GM23248 (cell line): ENCODE data around the gene THRA. TPM values are rescaled to one million over a fixed set of nuclear protein-coding genes. Genes with fewer than 3 reads are reported as not detected.

Source experiments
- DNase-seq: peaks from one replicate; pipeline ENCODE4 v3.0.0-alpha.2; 2015
- H2AFZ ChIP-seq: fragments of 200-600 bp; sonication (generic); 2 replicates; pipeline ENCODE4 v1.6.1; 2016; ENCODE audit warnings: antibody characterized with exemption
- H3F3A ChIP-seq: fragments of 200-600 bp; sonication (generic); 2 replicates; pipeline ENCODE4 v1.6.1; 2016; ENCODE audit warnings: mild to moderate bottlenecking, antibody characterized with exemption, mixed run types; ENCODE audit not compliant: insufficient read depth
- H3K27ac ChIP-seq: fragments of 200-600 bp; sonication (generic); 2 replicates; pipeline ENCODE4 v1.5.1; 2016; ENCODE audit warnings: mild to moderate bottlenecking
- H3K27me3 ChIP-seq: fragments of 200-600 bp; sonication (generic); replicated peaks from 2 replicates; pipeline ENCODE4 v1.6.1; 2016; ENCODE audit warnings: mild to moderate bottlenecking; ENCODE audit not compliant: insufficient read depth
- H3K36me3 ChIP-seq: fragments of 200-600 bp; sonication (generic); 2 replicates; pipeline ENCODE4 v1.6.1; 2016; ENCODE audit warnings: low read depth, mild to moderate bottlenecking
- H3K4me1 ChIP-seq: fragments of 200-600 bp; sonication (generic); 2 replicates; pipeline ENCODE4 v1.6.1; 2016; ENCODE audit warnings: mild to moderate bottlenecking; ENCODE audit not compliant: insufficient read depth
- H3K4me2 ChIP-seq: fragments of 200-600 bp; sonication (generic); one replicate; pipeline ENCODE4 v1.6.1; 2016; ENCODE audit warnings: mild to moderate bottlenecking; ENCODE audit not compliant: unreplicated experiment
- H3K4me3 ChIP-seq: fragments of 200-600 bp; sonication (generic); 2 replicates; pipeline ENCODE4 v1.5.1; 2016; ENCODE audit warnings: mild to moderate bottlenecking
- H3K79me2 ChIP-seq: fragments of 200-600 bp; sonication (generic); 2 replicates; pipeline ENCODE4 v1.6.1; 2016; ENCODE audit warnings: mild to moderate bottlenecking; ENCODE audit not compliant: insufficient read depth
- H3K9ac ChIP-seq: fragments of 200-600 bp; sonication (generic); 2 replicates; pipeline ENCODE4 v1.6.1; 2016; ENCODE audit warnings: mild to moderate bottlenecking
- H3K9me2 ChIP-seq: fragments of 200-600 bp; sonication (generic); 2 replicates; pipeline ENCODE4 v1.6.1; 2016; ENCODE audit warnings: mixed run types, mild to moderate bottlenecking, moderate library complexity; ENCODE audit not compliant: insufficient read depth
- H3K9me3 ChIP-seq: fragments of 200-600 bp; sonication (generic); one replicate; pipeline ENCODE4 v1.6.1; 2017; ENCODE audit warnings: low read depth
- H4K20me1 ChIP-seq: fragments of 200-600 bp; sonication (generic); 2 replicates; pipeline ENCODE4 v1.6.0; 2016; ENCODE audit not compliant: insufficient read depth
- EZH2 ChIP-seq: fragments of 200-600 bp; sonication (generic); IDR thresholded peaks from 2 replicates; pipeline ENCODE4 v1.6.1; 2018; ENCODE audit warnings: antibody characterized with exemption, mild to moderate bottlenecking; ENCODE audit not compliant: insufficient read depth, poor library complexity, severe bottlenecking
- EZH2phosphoT487 ChIP-seq: fragments of 200-600 bp; sonication (generic); IDR thresholded peaks from 2 replicates; pipeline ENCODE4 v1.6.1; 2018; ENCODE audit warnings: antibody characterized with exemption, moderate library complexity, mild to moderate bottlenecking, low read depth; ENCODE audit not compliant: insufficient read depth
- WGBS, 2 experiments: methylation state at CpG; one replicate each; pipeline ENCODE4 v1.1.6; 2015 to 2017; ENCODE audit warnings: low lambda C conversion rate in 2 of 2, low coverage in 1 of 2; ENCODE audit errors: missing lambda C conversion rate in 2 of 2; 5-methylcytosine and 5-hydroxymethylcytosine counted together
- in situ Hi-C: fragments of 300-500 bp; cut with MboI; formaldehyde crosslinking; loops from 2 replicates; pipeline ENCODE4 v1.15.0; 2020
- polyA plus RNA-seq: library from polyadenylated mRNA; unstranded; fragments of >200 nt; fragmentation: Nextera tagmentation; extraction: Ambion mirVana; gene quantifications from 2 replicates; pipeline ENCODE4 v1.2.1, GENCODE V29; 2016
- total RNA-seq: library from RNA; depleted of rRNA; stranded (reverse); fragments of >200 nt; shearing (Covaris generic); gene quantifications from 2 replicates; pipeline ENCODE4 v1.2.3, GENCODE V29; 2014

The THRA gene
- total and polyA plus RNA-seq, 2 experiments from 2014 or later, result 15.8 to 33.3 TPM

GRCh38 chr17:40071313-40072039 is 8.7 kb downstream of the THRA start:
- no peaks in the 10 kb centered on the region for H3K9me3 ChIP-seq
- peak overlapping the region; percentile 7 for H3K4me2 ChIP-seq
- H3K9me2 ChIP-seq, result no peaks in the 10 kb centered on the region
- peaks cover 50% of the 10 kb centered on the region for H3K4me1 ChIP-seq
- no peak overlapping the region for H3K27ac ChIP-seq
- TF ChIP-seq EZH2 (no peak), EZH2phosphoT487 (no peak)
- H3K4me3 ChIP-seq, result no peak overlapping the region
- H3K79me2 ChIP-seq, result peaks cover 50% of the 10 kb centered on the region
- no peaks in the 10 kb centered on the region for H4K20me1 ChIP-seq
- in situ Hi-C loops, result no loop called here
- peaks cover 22% of the 10 kb centered on the region for H3F3A ChIP-seq
- H3K9ac ChIP-seq, result no peak overlapping the region
- peak; percentile 44 for DNase-seq
- H2AFZ ChIP-seq, result no peak overlapping the region
- WGBS, 2 experiments, result 40 to 45% methylated on average over 14 to 16 of the region's 16 CpGs
- H3K36me3 ChIP-seq, result no peaks in the 10 kb centered on the region
- H3K27me3 ChIP-seq, result no peaks in the 10 kb centered on the region

DNA sequence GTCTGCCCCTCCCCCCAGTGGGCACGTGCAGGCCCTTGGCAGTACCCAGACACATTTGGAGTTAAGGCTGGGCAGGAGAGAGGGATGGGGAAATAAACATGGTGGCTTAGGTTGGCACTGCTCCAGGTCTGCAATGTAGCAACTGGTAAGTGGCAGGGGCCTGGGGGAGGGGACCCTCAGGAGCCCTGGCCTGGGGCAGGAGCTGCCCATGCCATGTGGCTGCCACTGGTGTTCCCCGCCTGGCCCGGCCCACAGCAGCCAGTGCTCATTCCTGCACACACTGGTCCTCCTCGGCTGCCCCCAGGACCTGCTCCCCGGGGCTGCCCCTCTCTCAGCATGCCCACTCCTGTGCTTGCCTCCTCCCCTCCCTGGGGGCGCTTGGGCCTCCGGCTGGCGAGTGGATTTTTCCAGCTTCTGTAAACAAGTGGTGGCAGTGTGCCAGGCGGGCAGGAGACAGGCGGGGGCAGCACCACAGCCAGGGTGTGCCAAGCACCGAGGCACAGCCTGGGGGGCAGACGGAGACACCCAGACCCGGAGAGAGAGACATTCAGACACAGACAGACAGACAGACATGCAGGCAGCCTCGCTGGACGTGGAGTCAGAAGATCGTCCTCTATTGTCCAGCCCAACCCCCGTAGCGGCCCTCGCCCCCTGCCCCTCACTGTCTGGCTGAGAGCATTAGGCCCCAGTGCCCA is 9.4 kb downstream of the THRA start:
- in situ Hi-C loops, result no loop called here
- DNase-seq, result peak; percentile 51
- peak overlapping the region; percentile 26 for H3K4me2 ChIP-seq

DNA sequence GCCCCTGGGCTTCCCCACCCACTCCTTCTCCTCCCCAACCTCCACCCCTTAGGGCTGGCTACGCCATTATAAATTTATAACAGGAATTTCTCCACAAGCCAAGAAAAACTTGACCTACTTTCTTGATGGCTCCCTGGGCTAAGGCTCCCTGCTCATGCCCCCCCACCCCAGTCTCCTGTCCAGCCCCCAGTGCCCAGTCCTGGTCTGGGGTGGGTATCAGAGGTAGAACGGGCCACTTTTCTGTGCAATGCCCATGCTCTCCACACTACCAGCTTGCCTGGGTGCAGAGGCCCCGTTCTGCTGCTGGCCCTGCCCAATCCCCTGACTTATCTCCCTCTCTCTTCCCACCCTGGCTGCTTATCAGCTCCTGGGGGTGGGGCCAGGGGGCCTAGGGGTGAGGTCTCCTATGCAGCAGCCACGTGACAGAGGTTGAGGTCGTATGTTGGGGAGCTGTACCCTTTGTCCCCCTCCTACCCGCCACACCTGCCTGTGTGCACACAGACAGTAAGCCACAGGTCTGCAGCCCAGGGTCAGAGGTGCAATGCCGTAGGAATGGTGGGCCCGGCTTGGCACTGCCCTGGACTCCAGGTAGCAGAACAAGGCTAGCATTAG is 10.1 kb downstream of the THRA start:
- in situ Hi-C loops, result no loop called here
- H3K27ac ChIP-seq, result no peak overlapping the region
- peaks cover 50% of the 10 kb centered on the region for H3K4me1 ChIP-seq
- TF ChIP-seq EZH2 (no peak), EZH2phosphoT487 (no peak)
- no peaks in the 10 kb centered on the region for H3K36me3 ChIP-seq
- no peak overlapping the region for H3K9ac ChIP-seq
- H2AFZ ChIP-seq, result no peak overlapping the region
- peaks cover 15% of the 10 kb centered on the region for H3F3A ChIP-seq
- peaks cover 49% of the 10 kb centered on the region for H3K79me2 ChIP-seq
- DNase-seq, result peak; percentile 15
- peak overlapping the region; percentile 26 for H3K4me2 ChIP-seq
- no peak overlapping the region for H3K4me3 ChIP-seq
- no peaks in the 10 kb centered on the region for H3K9me2 ChIP-seq
- no peaks in the 10 kb centered on the region for H4K20me1 ChIP-seq
- H3K27me3 ChIP-seq, result no peaks in the 10 kb centered on the region
- no peaks in the 10 kb centered on the region for H3K9me3 ChIP-seq
- WGBS, 2 experiments, result 65 to 67% methylated on average over 6 to 8 of the region's 8 CpGs

More for the DNA sequence above, 9.4 kb downstream of the THRA start:
- H2AFZ ChIP-seq, result no peak overlapping the region
- no peaks in the 10 kb centered on the region for H3K27me3 ChIP-seq
- H3K36me3 ChIP-seq, result no peaks in the 10 kb centered on the region
- no peak for TF ChIP-seq EZH2phosphoT487
- no peak for TF ChIP-seq EZH2
- H3F3A ChIP-seq, result peaks cover 21% of the 10 kb centered on the region
- H4K20me1 ChIP-seq, result no peaks in the 10 kb centered on the region
- no peaks in the 10 kb centered on the region for H3K9me2 ChIP-seq
- H3K27ac ChIP-seq, result no peak overlapping the region
- H3K9me3 ChIP-seq, result no peaks in the 10 kb centered on the region
- H3K4me1 ChIP-seq, result peaks cover 50% of the 10 kb centered on the region
- peaks cover 50% of the 10 kb centered on the region for H3K79me2 ChIP-seq
- 24 to 30% methylated on average over 13 to 19 of the region's 19 CpGs for WGBS, 2 experiments
- H3K4me3 ChIP-seq, result no peak overlapping the region
- H3K9ac ChIP-seq, result no peak overlapping the region

GRCh38 chr17:40073454-40074174 is 10.8 kb downstream of the THRA start:
- no peak for DNase-seq
- H3F3A ChIP-seq, result 0 out of 2 replicates have a peak, but pooled peaks cover 7% of the 10 kb centered on the region
- H3K9me3 ChIP-seq, result no peaks in the 10 kb centered on the region
- TF ChIP-seq EZH2phosphoT487, result no peak
- TF ChIP-seq EZH2, result no peak
- peaks cover 41% of the 10 kb centered on the region for H3K79me2 ChIP-seq
- no peak overlapping the region for H3K9ac ChIP-seq
- no peaks in the 10 kb centered on the region for H4K20me1 ChIP-seq
- H2AFZ ChIP-seq, result no peak overlapping the region
- no peak overlapping the region for H3K4me2 ChIP-seq
- H3K9me2 ChIP-seq, result no peaks in the 10 kb centered on the region
- in situ Hi-C loops, result no loop called here
- no peaks in the 10 kb centered on the region for H3K36me3 ChIP-seq
- H3K4me1 ChIP-seq, result peaks cover 42% of the 10 kb centered on the region
- no peak overlapping the region for H3K27ac ChIP-seq
- 87 to 93% methylated on average over 7 of the region's 7 CpGs for WGBS, 2 experiments
- H3K27me3 ChIP-seq, result no peaks in the 10 kb centered on the region
- H3K4me3 ChIP-seq, result no peak overlapping the region
